HEK293 (cell line): ENCODE results near the gene TBX5.

ENCODE experiments used
- CTCF ChIA-PET: fragments of 350-600 bp; formaldehyde crosslinking; extraction: SDS; loops from one replicate; lab custom pipeline; 2021; ENCODE audit warnings: antibody characterized with exemption; lab: Yijun Ruan, JAX
- POLR2A ChIA-PET: fragments of 300-600 bp; formaldehyde crosslinking; extraction: SDS; loops from one replicate; lab custom pipeline; 2020; ENCODE audit warnings: antibody characterized with exemption, inconsistent platforms; lab: Yijun Ruan, JAX
- H3K27ac ChIP-seq: fragments of 200-500 bp; sonication (Bioruptor generic); 2 replicates; pipeline ENCODE4 v1.5.1; 2014; ENCODE audit warnings: low read depth, low read length, control low read depth, inconsistent platforms; ENCODE audit errors: extremely low read depth
- H3K36me3 ChIP-seq, 2 experiments: fragments of 200-500 bp in 1 of 2; sonication (Bioruptor generic) in 1 of 2; 1 replicate in 1 of 2; 2 replicates in 1 of 2; pipeline ENCODE4 v1.5.1; 2014 to 2017; ENCODE audit warnings: inconsistent platforms in 2 of 2, low read length in 2 of 2; ENCODE audit not compliant: control insufficient read depth in 2 of 2, insufficient read depth in 1 of 2
- H3K4me1 ChIP-seq: fragments of 200-500 bp; sonication (Bioruptor generic); 2 replicates; pipeline ENCODE4 v1.5.1; 2014; ENCODE audit warnings: mild to moderate bottlenecking, low read length, inconsistent platforms; ENCODE audit not compliant: control insufficient read depth, insufficient read depth
- H3K4me3 ChIP-seq: 2 replicates; pipeline ENCODE4 v1.5.1; 2011; ENCODE audit warnings: low read depth, mild to moderate bottlenecking, control low read depth, low read length, moderate library complexity
- H3K9me3 ChIP-seq: fragments of 200-500 bp; sonication (Bioruptor generic); 2 replicates; pipeline ENCODE4 v1.5.1; 2014; ENCODE audit warnings: low read depth, low read length, inconsistent platforms; ENCODE audit not compliant: control insufficient read depth, insufficient read depth
- KLF16 ChIP-seq: fragments of 450-650 bp; formaldehyde crosslinking; IDR thresholded peaks from 2 replicates; pipeline ENCODE4 v1.5.1; 2017; ENCODE audit warnings: missing biosample characterization, missing genetic modification characterization
- KLF8 ChIP-seq: fragments of 450-650 bp; formaldehyde crosslinking; IDR thresholded peaks from 2 replicates; pipeline ENCODE4 v1.5.1; 2016; ENCODE audit warnings: missing biosample characterization, missing genetic modification characterization
- OSR2 ChIP-seq: fragments of 450-650 bp; formaldehyde crosslinking; IDR thresholded peaks from 2 replicates; pipeline ENCODE4 v1.5.1; 2016; ENCODE audit warnings: missing biosample characterization, missing genetic modification characterization
- OVOL3 ChIP-seq: fragments of 450-650 bp; formaldehyde crosslinking; IDR thresholded peaks from 2 replicates; pipeline ENCODE4 v1.5.1; 2016; ENCODE audit warnings: missing biosample characterization, missing genetic modification characterization
- SETDB1 ChIP-seq: IDR thresholded peaks from one replicate; pipeline ENCODE4 v1.6.1; 2017; ENCODE audit warnings: mild to moderate bottlenecking, low read length, moderate library complexity, mixed read lengths; ENCODE audit not compliant: insufficient read length
- YY2 ChIP-seq: fragments of 450-650 bp; formaldehyde crosslinking; IDR thresholded peaks from 2 replicates; pipeline ENCODE4 v1.5.1; 2016; ENCODE audit warnings: missing biosample characterization, missing genetic modification characterization
- ZIC2 ChIP-seq: fragments of 450-650 bp; formaldehyde crosslinking; IDR thresholded peaks from 2 replicates; pipeline ENCODE4 v1.5.1; 2016; ENCODE audit warnings: missing biosample characterization, missing genetic modification characterization
- ZNF114 ChIP-seq: fragments of 450-650 bp; formaldehyde crosslinking; IDR thresholded peaks from 2 replicates; pipeline ENCODE4 v1.5.0; 2017; ENCODE audit warnings: missing biosample characterization, missing genetic modification characterization
- ZNF184 ChIP-seq: fragments of 450-650 bp; IDR thresholded peaks from 2 replicates; pipeline ENCODE4 v1.5.1; 2018; ENCODE audit warnings: missing biosample characterization, mild to moderate bottlenecking, missing genetic modification characterization
- ZNF19 ChIP-seq: fragments of 450-650 bp; formaldehyde crosslinking; IDR thresholded peaks from 2 replicates; pipeline ENCODE4; 2016; ENCODE audit warnings: missing biosample characterization, missing genetic modification characterization, low read depth
- ZNF2 ChIP-seq: fragments of 450-650 bp; formaldehyde crosslinking; IDR thresholded peaks from 2 replicates; pipeline ENCODE4 v1.5.1; 2016; ENCODE audit warnings: missing biosample characterization, missing genetic modification characterization
- ZNF221 ChIP-seq: fragments of 450-650 bp; formaldehyde crosslinking; IDR thresholded peaks from 2 replicates; pipeline ENCODE4 v1.5.1; 2017; ENCODE audit warnings: missing biosample characterization, missing genetic modification characterization, borderline replicate concordance
- ZNF354C ChIP-seq: fragments of 450-650 bp; formaldehyde crosslinking; IDR thresholded peaks from 2 replicates; pipeline ENCODE4 v1.5.1; 2016; ENCODE audit warnings: missing biosample characterization, missing genetic modification characterization, low read depth, borderline replicate concordance
- ZNF473 ChIP-seq: fragments of 450-650 bp; formaldehyde crosslinking; IDR thresholded peaks from 2 replicates; pipeline ENCODE4 v1.5.1; 2017; ENCODE audit warnings: missing biosample characterization, missing genetic modification characterization
- ZNF514 ChIP-seq: fragments of 450-650 bp; formaldehyde crosslinking; IDR thresholded peaks from 2 replicates; pipeline ENCODE4 v1.5.1; 2016; ENCODE audit warnings: missing biosample characterization, missing genetic modification characterization
- ZNF529 ChIP-seq: fragments of 450-650 bp; formaldehyde crosslinking; IDR thresholded peaks from 2 replicates; pipeline ENCODE4 v1.5.1; 2017; ENCODE audit warnings: missing genetic modification characterization, missing biosample characterization; ENCODE audit not compliant: insufficient replicate concordance
- ZNF549 ChIP-seq: fragments of 450-650 bp; IDR thresholded peaks from 2 replicates; pipeline ENCODE4 v1.5.1; 2018; ENCODE audit warnings: missing biosample characterization, missing genetic modification characterization, mild to moderate bottlenecking, inconsistent platforms, moderate library complexity
- ZNF600 ChIP-seq: fragments of 450-650 bp; formaldehyde crosslinking; IDR thresholded peaks from 2 replicates; pipeline ENCODE4 v1.5.1; 2016; ENCODE audit warnings: missing biosample characterization, missing genetic modification characterization
- ZNF747 ChIP-seq: fragments of 450-650 bp; formaldehyde crosslinking; IDR thresholded peaks from 2 replicates; pipeline ENCODE4 v1.5.1; 2016; ENCODE audit warnings: missing biosample characterization, missing genetic modification characterization
- ZNF785 ChIP-seq: fragments of 450-650 bp; formaldehyde crosslinking; IDR thresholded peaks from 2 replicates; pipeline ENCODE4 v1.5.1; 2016; ENCODE audit warnings: missing biosample characterization, missing genetic modification characterization
- TF ChIP-seq, protein P1 (sequence below): fragments of 450-650 bp; formaldehyde crosslinking; IDR thresholded peaks from 2 replicates; pipeline ENCODE4; 2016; ENCODE audit warnings: missing biosample characterization, missing genetic modification characterization
- TF ChIP-seq, protein P2 (sequence below): fragments of 450-650 bp; formaldehyde crosslinking; IDR thresholded peaks from 2 replicates; pipeline ENCODE4 v1.5.1; 2016; ENCODE audit warnings: missing biosample characterization, missing genetic modification characterization
- TF ChIP-seq, protein P3 (sequence below): fragments of 450-650 bp; formaldehyde crosslinking; conservative IDR thresholded peaks from 2 replicates; pipeline ENCODE4 v1.5.1; 2016; ENCODE audit warnings: low read depth, missing biosample characterization, missing genetic modification characterization
- TF ChIP-seq, protein P4 (sequence below): fragments of 450-650 bp; formaldehyde crosslinking; IDR thresholded peaks from 2 replicates; pipeline ENCODE4 v1.5.1; 2016; ENCODE audit warnings: missing biosample characterization, missing genetic modification characterization

TBX5 gene

DNA sequence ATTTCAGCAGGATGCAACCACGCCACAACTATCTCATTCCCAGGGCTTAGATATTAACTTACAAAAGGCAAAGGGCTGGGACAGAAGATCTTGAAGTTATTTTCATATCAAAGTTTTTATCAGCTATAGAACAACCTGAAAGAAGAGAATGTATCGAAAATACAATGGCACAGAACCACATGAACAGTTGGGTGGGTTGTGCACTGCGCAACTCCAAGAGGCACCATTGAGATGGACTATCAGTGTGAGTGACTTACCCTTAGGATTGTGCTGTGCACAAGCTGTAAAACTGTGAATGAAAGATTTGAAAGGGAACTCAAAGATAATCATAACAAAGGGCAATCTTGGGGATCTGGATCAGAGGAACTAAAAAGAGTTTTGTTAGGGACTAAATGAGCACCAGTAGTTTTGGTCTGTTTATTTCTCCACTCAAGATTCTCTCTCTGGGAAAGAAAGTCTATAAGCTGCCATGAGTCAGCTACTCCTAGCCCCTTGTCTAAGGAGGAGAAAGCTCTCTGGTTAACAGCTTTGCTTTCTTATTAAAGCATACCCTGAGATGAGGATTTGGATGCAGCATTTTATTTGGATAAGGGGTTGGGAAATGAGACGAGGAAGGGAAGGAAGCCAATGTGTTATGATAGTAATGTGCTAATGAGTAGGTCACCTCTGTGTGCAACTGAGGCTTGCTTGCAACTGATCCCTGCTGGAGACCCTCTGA, 62.2 kb downstream of the TBX5 start (continued):
- no peak for TF ChIP-seq ZIC2 (tag by site-specific recombination)
- TF ChIP-seq ZNF2 (tag by site-specific recombination): no peak

DNA sequence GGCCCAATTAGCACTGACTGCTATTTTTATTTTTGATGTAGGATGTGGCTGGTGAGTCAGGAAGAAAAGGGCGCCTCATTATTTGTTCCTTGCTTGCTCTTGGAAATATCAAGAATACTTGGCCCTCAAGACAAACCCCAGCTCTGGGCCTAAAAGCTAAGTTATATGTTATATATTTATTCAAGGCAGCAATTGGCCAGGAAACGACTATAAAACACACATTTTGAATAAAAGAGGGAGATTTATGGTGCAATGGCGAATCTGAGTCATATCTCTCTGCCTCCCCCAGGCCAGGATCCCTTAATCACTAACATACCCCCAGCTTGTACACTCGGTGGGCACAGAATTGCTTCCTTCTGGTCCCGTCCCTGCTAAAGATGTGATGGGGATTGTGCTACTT, 63.3 kb downstream of the TBX5 start:
- Histone ChIP-seq H3K4me3 (no peak overlapping the region), H3K27ac (no peak overlapping the region), H3K9me3 (no peaks in the 10 kb centered on the region), H3K4me1 (no peaks in the 10 kb centered on the region), H3K36me3 (no peaks in the 10 kb centered on the region)
- ChIA-PET POLR2A (no interaction called here), CTCF (interaction anchor here (0.6 kb wide), 1 partner anchor 1834 kb away, joined by 5 read pairs; no protein-coding TSS in a partner anchor)
- TF ChIP-seq YY2: no peak
- TF ChIP-seq ZNF529 (tag by site-specific recombination): no peak
- TF ChIP-seq ZNF114 (tag by site-specific recombination): no peak
- TF ChIP-seq, protein P1, sequence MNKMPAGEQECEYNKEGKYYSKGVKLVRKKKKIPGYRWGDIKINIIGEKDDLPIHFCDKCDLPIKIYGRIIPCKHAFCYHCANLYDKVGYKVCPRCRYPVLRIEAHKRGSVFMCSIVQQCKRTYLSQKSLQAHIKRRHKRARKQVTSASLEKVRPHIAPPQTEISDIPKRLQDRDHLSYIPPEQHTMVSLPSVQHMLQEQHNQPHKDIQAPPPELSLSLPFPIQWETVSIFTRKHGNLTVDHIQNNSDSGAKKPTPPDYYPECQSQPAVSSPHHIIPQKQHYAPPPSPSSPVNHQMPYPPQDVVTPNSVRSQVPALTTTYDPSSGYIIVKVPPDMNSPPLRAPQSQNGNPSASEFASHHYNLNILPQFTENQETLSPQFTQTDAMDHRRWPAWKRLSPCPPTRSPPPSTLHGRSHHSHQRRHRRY (tag by site-specific recombination): no peak
- TF ChIP-seq ZNF785: no peak
- TF ChIP-seq ZNF514 (tag by site-specific recombination): no peak
- TF ChIP-seq KLF16: no peak
- TF ChIP-seq ZNF600: no peak
- no peak for TF ChIP-seq ZNF19 (tag by site-specific recombination)
- TF ChIP-seq ZNF747 (tag by site-specific recombination): no peak
- TF ChIP-seq ZNF473 (tag by site-specific recombination): no peak

DNA sequence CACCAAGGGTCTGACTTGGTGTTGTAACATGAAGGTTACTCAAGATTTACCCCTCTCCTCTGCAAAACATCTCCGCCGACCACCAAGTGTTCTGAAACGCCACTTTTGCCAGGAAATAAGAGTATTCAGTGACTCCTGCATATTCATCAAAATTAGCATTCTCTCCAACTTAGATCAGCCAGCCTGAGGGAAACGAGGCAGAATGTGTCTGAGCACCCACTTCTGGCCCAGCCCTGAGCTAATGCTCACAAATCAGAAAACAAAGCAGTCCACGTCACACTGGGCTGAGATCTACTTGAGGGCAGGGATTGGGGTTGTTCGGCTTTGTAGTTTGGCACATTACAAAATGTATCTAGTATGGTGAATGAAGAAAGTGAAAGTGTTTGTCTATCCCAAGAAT, 64.3 kb downstream of the TBX5 start:
- H3K4me1 ChIP-seq: no peaks in the 10 kb centered on the region
- no peaks in the 10 kb centered on the region for H3K36me3 ChIP-seq
- ChIA-PET CTCF (no interaction called here), POLR2A (no interaction called here)
- H3K4me3 ChIP-seq: no peak overlapping the region
- H3K27ac ChIP-seq: no peak overlapping the region
- no peaks in the 10 kb centered on the region for H3K9me3 ChIP-seq
- TF ChIP-seq, protein P2, sequence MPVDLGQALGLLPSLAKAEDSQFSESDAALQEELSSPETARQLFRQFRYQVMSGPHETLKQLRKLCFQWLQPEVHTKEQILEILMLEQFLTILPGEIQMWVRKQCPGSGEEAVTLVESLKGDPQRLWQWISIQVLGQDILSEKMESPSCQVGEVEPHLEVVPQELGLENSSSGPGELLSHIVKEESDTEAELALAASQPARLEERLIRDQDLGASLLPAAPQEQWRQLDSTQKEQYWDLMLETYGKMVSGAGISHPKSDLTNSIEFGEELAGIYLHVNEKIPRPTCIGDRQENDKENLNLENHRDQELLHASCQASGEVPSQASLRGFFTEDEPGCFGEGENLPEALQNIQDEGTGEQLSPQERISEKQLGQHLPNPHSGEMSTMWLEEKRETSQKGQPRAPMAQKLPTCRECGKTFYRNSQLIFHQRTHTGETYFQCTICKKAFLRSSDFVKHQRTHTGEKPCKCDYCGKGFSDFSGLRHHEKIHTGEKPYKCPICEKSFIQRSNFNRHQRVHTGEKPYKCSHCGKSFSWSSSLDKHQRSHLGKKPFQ (tag by site-specific recombination): no peak
- TF ChIP-seq, protein P3, sequence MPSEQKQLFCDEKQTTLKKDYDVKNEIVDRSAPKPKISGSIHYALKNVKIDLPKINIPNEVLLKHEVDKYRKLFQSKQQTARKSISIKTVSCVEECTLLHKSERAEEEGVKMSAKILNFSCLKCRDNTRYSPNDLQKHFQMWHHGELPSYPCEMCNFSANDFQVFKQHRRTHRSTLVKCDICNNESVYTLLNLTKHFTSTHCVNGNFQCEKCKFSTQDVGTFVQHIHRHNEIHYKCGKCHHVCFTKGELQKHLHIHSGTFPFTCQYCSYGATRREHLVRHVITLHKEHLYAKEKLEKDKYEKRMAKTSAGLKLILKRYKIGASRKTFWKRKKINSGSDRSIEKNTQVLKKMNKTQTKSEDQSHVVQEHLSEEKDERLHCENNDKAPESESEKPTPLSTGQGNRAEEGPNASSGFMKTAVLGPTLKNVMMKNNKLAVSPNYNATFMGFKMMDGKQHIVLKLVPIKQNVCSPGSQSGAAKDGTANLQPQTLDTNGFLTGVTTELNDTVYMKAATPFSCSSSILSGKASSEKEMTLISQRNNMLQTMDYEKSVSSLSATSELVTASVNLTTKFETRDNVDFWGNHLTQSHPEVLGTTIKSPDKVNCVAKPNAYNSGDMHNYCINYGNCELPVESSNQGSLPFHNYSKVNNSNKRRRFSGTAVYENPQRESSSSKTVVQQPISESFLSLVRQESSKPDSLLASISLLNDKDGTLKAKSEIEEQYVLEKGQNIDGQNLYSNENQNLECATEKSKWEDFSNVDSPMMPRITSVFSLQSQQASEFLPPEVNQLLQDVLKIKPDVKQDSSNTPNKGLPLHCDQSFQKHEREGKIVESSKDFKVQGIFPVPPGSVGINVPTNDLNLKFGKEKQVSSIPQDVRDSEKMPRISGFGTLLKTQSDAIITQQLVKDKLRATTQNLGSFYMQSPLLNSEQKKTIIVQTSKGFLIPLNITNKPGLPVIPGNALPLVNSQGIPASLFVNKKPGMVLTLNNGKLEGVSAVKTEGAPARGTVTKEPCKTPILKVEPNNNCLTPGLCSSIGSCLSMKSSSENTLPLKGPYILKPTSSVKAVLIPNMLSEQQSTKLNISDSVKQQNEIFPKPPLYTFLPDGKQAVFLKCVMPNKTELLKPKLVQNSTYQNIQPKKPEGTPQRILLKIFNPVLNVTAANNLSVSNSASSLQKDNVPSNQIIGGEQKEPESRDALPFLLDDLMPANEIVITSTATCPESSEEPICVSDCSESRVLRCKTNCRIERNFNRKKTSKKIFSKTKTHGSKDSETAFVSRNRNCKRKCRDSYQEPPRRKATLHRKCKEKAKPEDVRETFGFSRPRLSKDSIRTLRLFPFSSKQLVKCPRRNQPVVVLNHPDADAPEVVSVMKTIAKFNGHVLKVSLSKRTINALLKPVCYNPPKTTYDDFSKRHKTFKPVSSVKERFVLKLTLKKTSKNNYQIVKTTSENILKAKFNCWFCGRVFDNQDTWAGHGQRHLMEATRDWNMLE (tag by site-specific recombination): no peak
- TF ChIP-seq ZNF354C (tag by site-specific recombination) (no peak), ZIC2 (tag by site-specific recombination) (no peak), ZNF549 (tag by site-specific recombination) (no peak), ZNF221 (tag by site-specific recombination) (no peak), SETDB1 (no peak), KLF8 (no peak), OSR2 (no peak), ZNF184 (tag by site-specific recombination) (no peak), OVOL3 (tag by site-specific recombination) (no peak)
- TF ChIP-seq, protein P4, sequence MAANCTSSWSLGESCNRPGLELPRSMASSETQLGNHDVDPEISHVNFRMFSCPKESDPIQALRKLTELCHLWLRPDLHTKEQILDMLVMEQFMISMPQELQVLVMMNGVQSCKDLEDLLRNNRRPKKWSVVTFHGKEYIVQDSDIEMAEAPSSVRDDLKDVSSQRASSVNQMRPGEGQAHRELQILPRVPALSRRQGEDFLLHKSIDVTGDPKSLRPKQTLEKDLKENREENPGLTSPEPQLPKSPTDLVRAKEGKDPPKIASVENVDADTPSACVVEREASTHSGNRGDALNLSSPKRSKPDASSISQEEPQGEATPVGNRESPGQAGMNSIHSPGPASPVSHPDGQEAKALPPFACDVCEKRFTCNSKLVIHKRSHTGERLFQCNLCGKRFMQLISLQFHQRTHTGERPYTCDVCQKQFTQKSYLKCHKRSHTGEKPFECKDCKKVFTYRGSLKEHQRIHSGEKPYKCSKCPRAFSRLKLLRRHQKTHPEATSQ: no peak
